ENCODE results near the gene CACNA1E. TPM values are rescaled to one million over a fixed set of nuclear protein-coding genes. Genes with fewer than 3 reads are reported as not detected.

Gene CACNA1E
- total RNA-seq, 6 donors from 2014 or later, result 0.17 to 1.4 (median 0.51) TPM

GRCh38 chr1:181656491-181656890 is 173.2 kb downstream of the CACNA1E start:
- Histone ChIP-seq H3K36me3 (no peaks in the 10 kb centered on the region), H3K4me3 (no peak overlapping the region), H3K9me3 (no peaks in the 10 kb centered on the region), H3K4me1 (no peaks in the 10 kb centered on the region), H3K27me3 (no peaks in the 10 kb centered on the region), H3K27ac (no peak overlapping the region)
- DNase-seq (no peak), ATAC-seq (ENCODE audit: low FRiP score in 2 of 2) (no peak)
- WGBS, 2 donors, result 87 to 94% methylated on average over 2 of the region's 2 CpGs
- TF ChIP-seq POLR2A (IDR thresholded peaks at IDR 0.05) (no peak), EP300 (IDR thresholded peaks at IDR 0.05) (no peak), POLR2AphosphoS5 (IDR thresholded peaks at IDR 0.05) (no peak)

GRCh38 chr1:181658581-181658980 is 175.3 kb downstream of the CACNA1E start:
- Histone ChIP-seq H3K36me3 (no peaks in the 10 kb centered on the region), H3K27ac (no peak overlapping the region), H3K27me3 (no peaks in the 10 kb centered on the region), H3K9me3 (no peaks in the 10 kb centered on the region), H3K4me3 (no peak overlapping the region), H3K4me1 (no peaks in the 10 kb centered on the region)
- no peak for ATAC-seq (ENCODE audit: low FRiP score in 2 of 2)
- WGBS, 2 donors, result 87 to 91% methylated on average over 4 of the region's 4 CpGs
- no peak for TF ChIP-seq POLR2AphosphoS5 (IDR thresholded peaks at IDR 0.05)
- no peak for TF ChIP-seq EP300 (IDR thresholded peaks at IDR 0.05)
- TF ChIP-seq POLR2A (IDR thresholded peaks at IDR 0.05), result no peak
- TF ChIP-seq CTCF (IDR thresholded peaks at IDR 0.05), result no peak
- no peak for DNase-seq

GRCh38 chr1:181659321-181659957 is 176.1 kb downstream of the CACNA1E start:
- WGBS, 2 donors, result 50 to 56% methylated on average over 5 of the region's 5 CpGs
- DNase-seq (no peak), ATAC-seq (ENCODE audit: low FRiP score in 2 of 2) (no peak)

GRCh38 chr1:181660621-181661020 is 177.3 kb downstream of the CACNA1E start:
- Histone ChIP-seq H3K4me1 (no peaks in the 10 kb centered on the region), H3K9me3 (no peaks in the 10 kb centered on the region), H3K4me3 (no peak overlapping the region), H3K36me3 (no peaks in the 10 kb centered on the region), H3K27me3 (no peaks in the 10 kb centered on the region), H3K27ac (no peak overlapping the region)
- ATAC-seq (ENCODE audit: low FRiP score in 2 of 2) (no peak), DNase-seq (no peak)
- WGBS, 2 donors, result 85 to 94% methylated on average over 3 of the region's 3 CpGs
- TF ChIP-seq EP300 (IDR thresholded peaks at IDR 0.05) (no peak), POLR2AphosphoS5 (IDR thresholded peaks at IDR 0.05) (no peak), POLR2A (IDR thresholded peaks at IDR 0.05) (no peak), CTCF (IDR thresholded peaks at IDR 0.05) (no peak)

More at GRCh38 chr1:181659321-181659957, 176.1 kb downstream of the CACNA1E start:
- H3K9me3 ChIP-seq, result no peaks in the 10 kb centered on the region
- H3K27me3 ChIP-seq, result no peaks in the 10 kb centered on the region
- no peak overlapping the region for H3K4me3 ChIP-seq
- TF ChIP-seq CTCF (IDR thresholded peaks at IDR 0.05) (no peak), EP300 (IDR thresholded peaks at IDR 0.05) (no peak), POLR2A (IDR thresholded peaks at IDR 0.05) (no peak), POLR2AphosphoS5 (IDR thresholded peaks at IDR 0.05) (no peak)
- H3K4me1 ChIP-seq, result no peaks in the 10 kb centered on the region
- H3K27ac ChIP-seq, result no peak overlapping the region
- H3K36me3 ChIP-seq, result no peaks in the 10 kb centered on the region

- TF ChIP-seq POLR2A (IDR thresholded peaks at IDR 0.05) (no peak), EP300 (IDR thresholded peaks at IDR 0.05) (no peak), CTCF (IDR thresholded peaks at IDR 0.05) (no peak)
- ATAC-seq (ENCODE audit: low FRiP score in 2 of 2) (no peak), DNase-seq (no peak)
- Histone ChIP-seq H3K27me3 (no peaks in the 10 kb centered on the region), H3K9me3 (no peaks in the 10 kb centered on the region), H3K4me3 (no peak overlapping the region), H3K4me1 (no peaks in the 10 kb centered on the region), H3K36me3 (no peaks in the 10 kb centered on the region), H3K27ac (no peak overlapping the region)
- 93% methylated on average over 1 of the region's 1 CpG for WGBS, 2 donors
Observed at GRCh38 chr1:181661569-181661968, 178.3 kb downstream of the CACNA1E start.
